NB4 (cell line): ENCODE measurements around the gene WNT7B.
"Not testable (repeated sequence)": the region's sequence is repeated elsewhere in the genome, so short reads cannot be mapped to it uniquely, and the experiment has no call there.

Experiments
- DNase-seq: peaks from one replicate; pipeline ENCODE4 v3.0.0; 2010; ENCODE audit warnings: low read depth
- H3K4me3 ChIP-seq: one replicate; pipeline ENCODE4 v1.5.1; 2011; ENCODE audit warnings: mild to moderate bottlenecking, low read depth, low read length, moderate library complexity
- CTCF ChIP-seq: IDR thresholded peaks from one replicate; pipeline ENCODE4 v1.5.1; 2012; ENCODE audit warnings: low read depth, low read length
- MAX ChIP-seq: IDR thresholded peaks from 2 replicates; pipeline ENCODE4 v1.6.1; 2011; ENCODE audit warnings: low read depth, low read length
- MYC ChIP-seq: IDR thresholded peaks from 2 replicates; pipeline ENCODE4 v1.6.1; 2011; ENCODE audit warnings: low read depth, low read length
- POLR2A ChIP-seq: IDR thresholded peaks from 2 replicates; pipeline ENCODE4 v1.6.1; 2011; ENCODE audit warnings: mild to moderate bottlenecking; ENCODE audit not compliant: insufficient read length; ENCODE audit errors: extremely low read depth

The WNT7B gene

GRCh38 chr22:46007003-46007847 is 30.3 kb upstream of the WNT7B start:
- TF ChIP-seq MAX (no peak), CTCF (no peak), MYC (no peak), POLR2A (no peak)
- DNase-seq: peak; percentile 84
- H3K4me3 ChIP-seq: peak overlapping the region; percentile 16

- peak; percentile 89 for DNase-seq
- TF ChIP-seq MYC (peak; percentile 49; the same call in 1 of the 2 replicates), MAX (peak; percentile 79), POLR2A (no peak), CTCF (peak; percentile 79)
- peak overlapping the region; percentile 16 for H3K4me3 ChIP-seq
These were observed 29.5 kb upstream of the WNT7B start for GRCh38 chr22:46006379-46007002.

GRCh38 chr22:46005116-46005705 is 28.2 kb upstream of the WNT7B start:
- DNase-seq, H3K4me3 ChIP-seq: not testable (repeated sequence)

GRCh38 chr22:46004105-46004866 is 27.3 kb upstream of the WNT7B start:
- TF ChIP-seq MYC (no peak), POLR2A (no peak), CTCF (no peak), MAX (no peak)

GRCh38 chr22:46003271-46004091 is 26.5 kb upstream of the WNT7B start:
- DNase-seq: no peak
- no peak for TF ChIP-seq CTCF
- no peak for TF ChIP-seq MAX
- no peak for TF ChIP-seq POLR2A
- no peak for TF ChIP-seq MYC
- H3K4me3 ChIP-seq: no peak overlapping the region

More at GRCh38 chr22:46004105-46004866, 27.3 kb upstream of the WNT7B start:
- DNase-seq: peak; percentile 74
- no peak overlapping the region for H3K4me3 ChIP-seq
